ENCODE measurements around the gene ELP4.
"Not testable (repeated sequence)": the region's sequence is repeated elsewhere in the genome, so short reads cannot be mapped to it uniquely, and the experiment has no call there.

Gene ELP4

GRCh38 chr11:31558001-31558400 is 48.4 kb downstream of the ELP4 start:
- FAIRE-seq = no peak

GRCh38 chr11:31560842-31561476 is 51.4 kb downstream of the ELP4 start:
- no peak for FAIRE-seq

GRCh38 chr11:31564517-31564916 is 55.0 kb downstream of the ELP4 start:
- not testable (repeated sequence) for FAIRE-seq

- FAIRE-seq = not testable (repeated sequence)
Observed at GRCh38 chr11:31574133-31574532, 64.6 kb downstream of the ELP4 start.

- FAIRE-seq = not testable (repeated sequence)
Observed at GRCh38 chr11:31575764-31576163, 66.2 kb downstream of the ELP4 start.

- not testable (repeated sequence) for FAIRE-seq
Observed at GRCh38 chr11:31579412-31579811, 69.8 kb downstream of the ELP4 start.

GRCh38 chr11:31582697-31583096 is 73.1 kb downstream of the ELP4 start:
- FAIRE-seq = no peak

- no peak for FAIRE-seq
Observed at GRCh38 chr11:31598454-31598853, 88.9 kb downstream of the ELP4 start.

GRCh38 chr11:31601635-31602282 is 92.2 kb downstream of the ELP4 start:
- FAIRE-seq = no peak

GRCh38 chr11:31606893-31607292 is 97.3 kb downstream of the ELP4 start:
- no peak for FAIRE-seq

- no peak for FAIRE-seq
Observed at GRCh38 chr11:31607914-31608313, 98.3 kb downstream of the ELP4 start.

- FAIRE-seq = no peak
Observed at GRCh38 chr11:31608995-31609394, 99.4 kb downstream of the ELP4 start.

- FAIRE-seq = no peak
Observed at GRCh38 chr11:31610544-31610943, 101.0 kb downstream of the ELP4 start.

- FAIRE-seq = no peak
Observed at GRCh38 chr11:31617246-31617645, 107.7 kb downstream of the ELP4 start.

GRCh38 chr11:31619980-31620379 is 110.4 kb downstream of the ELP4 start:
- FAIRE-seq = no peak

GRCh38 chr11:31620434-31620833 is 110.9 kb downstream of the ELP4 start:
- no peak for FAIRE-seq

GRCh38 chr11:31625868-31626267 is 116.3 kb downstream of the ELP4 start:
- no peak for FAIRE-seq

- FAIRE-seq = no peak
Observed at GRCh38 chr11:31628111-31628510, 118.5 kb downstream of the ELP4 start.

- FAIRE-seq = no peak
Observed at GRCh38 chr11:31636983-31637382, 127.4 kb downstream of the ELP4 start.

GRCh38 chr11:31640611-31641010 is 131.0 kb downstream of the ELP4 start:
- FAIRE-seq = no peak

- peak; percentile 83 for FAIRE-seq
Observed at GRCh38 chr11:31641477-31642062, 132.0 kb downstream of the ELP4 start.

GRCh38 chr11:31643857-31644256 is 134.3 kb downstream of the ELP4 start:
- FAIRE-seq = no peak

- no peak for FAIRE-seq
Observed at GRCh38 chr11:31645747-31646146, 136.2 kb downstream of the ELP4 start.

- no peak for FAIRE-seq
Observed at GRCh38 chr11:31646216-31646615, 136.6 kb downstream of the ELP4 start.

Data from G401.6 (cell line).